HEK293T (cell line): ENCODE data around the gene GOLPH3.

Experiments
- CTCF ChIA-PET: fragments of 350-600 bp; formaldehyde crosslinking; extraction: SDS; loops from one replicate; lab custom pipeline; 2021; ENCODE audit warnings: antibody characterized with exemption, inconsistent platforms; lab: Yijun Ruan, JAX
- POLR2A ChIA-PET: fragments of 350-600 bp; formaldehyde crosslinking; extraction: SDS; loops from one replicate; lab custom pipeline; 2020; ENCODE audit warnings: antibody characterized with exemption, inconsistent platforms; lab: Yijun Ruan, JAX
- DNase-seq: peaks from one replicate; pipeline ENCODE4 v3.0.0; 2012; ENCODE audit warnings: mixed read lengths; ENCODE audit errors: extremely low spot score
- ARNT ChIP-seq: fragments of 450-650 bp; IDR thresholded peaks from 2 replicates; pipeline ENCODE4 v1.6.1; 2017; ENCODE audit warnings: mild to moderate bottlenecking
- BHLHE40 ChIP-seq: fragments of 450-650 bp; IDR thresholded peaks from 2 replicates; pipeline ENCODE4 v1.6.1; 2016; ENCODE audit warnings: mild to moderate bottlenecking, moderate library complexity, borderline replicate concordance
- CTBP1 ChIP-seq: fragments of 450-650 bp; IDR thresholded peaks from 2 replicates; pipeline ENCODE4 v1.6.1; 2016; ENCODE audit warnings: borderline replicate concordance
- ELF4 ChIP-seq: fragments of 450-650 bp; IDR thresholded peaks from 2 replicates; pipeline ENCODE4 v1.6.1; 2017; ENCODE audit warnings: antibody characterized with exemption
- FOXA1 ChIP-seq: fragments of 450-650 bp; IDR thresholded peaks from 2 replicates; pipeline ENCODE4 v1.6.1; 2016; ENCODE audit warnings: mild to moderate bottlenecking
- FOXK2 ChIP-seq: fragments of 450-650 bp; IDR thresholded peaks from 2 replicates; pipeline ENCODE4 v1.6.1; 2016; ENCODE audit warnings: mild to moderate bottlenecking
- FOXM1 ChIP-seq: fragments of 450-650 bp; IDR thresholded peaks from 2 replicates; pipeline ENCODE4 v1.6.1; 2017; ENCODE audit warnings: mild to moderate bottlenecking, borderline replicate concordance
- HDGF ChIP-seq: fragments of 450-650 bp; IDR thresholded peaks from 2 replicates; pipeline ENCODE4 v1.6.1; 2017; ENCODE audit warnings: antibody characterized with exemption, borderline replicate concordance
- L3MBTL2 ChIP-seq: fragments of 450-650 bp; conservative IDR thresholded peaks from 2 replicates; pipeline ENCODE4 v1.6.1; 2016; ENCODE audit warnings: mild to moderate bottlenecking
- LEF1 ChIP-seq: fragments of 450-650 bp; IDR thresholded peaks from 2 replicates; pipeline ENCODE4 v1.6.1; 2017; ENCODE audit warnings: mild to moderate bottlenecking, borderline replicate concordance
- NFRKB ChIP-seq: fragments of 450-650 bp; IDR thresholded peaks from 2 replicates; pipeline ENCODE4 v1.6.1; 2016; ENCODE audit warnings: mild to moderate bottlenecking, moderate library complexity
- PKNOX1 ChIP-seq: fragments of 450-650 bp; IDR thresholded peaks from 2 replicates; pipeline ENCODE4 v1.6.1; 2016
- SP1 ChIP-seq: fragments of 450-650 bp; IDR thresholded peaks from 2 replicates; pipeline ENCODE4 v1.6.1; 2017
- SUZ12 ChIP-seq: fragments of 450-650 bp; IDR thresholded peaks from 2 replicates; pipeline ENCODE4 v1.6.1; 2016; ENCODE audit warnings: mild to moderate bottlenecking
- TARDBP ChIP-seq: fragments of 450-650 bp; IDR thresholded peaks from 2 replicates; pipeline ENCODE4 v1.6.1; 2016
- ZNF384 ChIP-seq: fragments of 450-650 bp; IDR thresholded peaks from 2 replicates; pipeline ENCODE4 v1.6.1; 2016

GOLPH3 gene

GRCh38 chr5:32159328-32160072 lies 14.6 kb downstream of the GOLPH3 start:
- no peak for TF ChIP-seq TARDBP
- no peak for TF ChIP-seq SP1
- no peak for TF ChIP-seq LEF1
- TF ChIP-seq CTBP1 = no peak
- TF ChIP-seq HDGF = no peak
- TF ChIP-seq PKNOX1 = no peak
- no peak for TF ChIP-seq ZNF384
- TF ChIP-seq ELF4 = no peak
- TF ChIP-seq FOXA1 = no peak
- TF ChIP-seq ARNT = no peak
- TF ChIP-seq L3MBTL2 = no peak
- TF ChIP-seq SUZ12 = no peak
- no peak for TF ChIP-seq FOXM1
- no peak for TF ChIP-seq NFRKB
- TF ChIP-seq BHLHE40 = no peak
- no peak for TF ChIP-seq FOXK2
- ChIA-PET POLR2A (interaction anchor here (0.9 kb wide), 1 partner anchor 10 kb away, joined by 3 read pairs; no protein-coding TSS in a partner anchor), CTCF (interaction anchor here (0.7 kb wide), 1 partner anchor 620 kb away, joined by 3 read pairs; no protein-coding TSS in a partner anchor)
- no peak for DNase-seq

- CTCF ChIA-PET = interaction anchor here (0.6 kb wide), 1 partner anchor 106 kb away, joined by 3 read pairs; no protein-coding TSS in a partner anchor
Observed at GRCh38 chr5:32158679-32158975, 15.5 kb downstream of the GOLPH3 start.

GRCh38 chr5:32157078-32157477 lies 17.0 kb downstream of the GOLPH3 start:
- DNase-seq = no peak
- POLR2A ChIA-PET = no interaction called here
- no peak for TF ChIP-seq HDGF
- TF ChIP-seq FOXK2 = no peak
- no peak for TF ChIP-seq LEF1
- TF ChIP-seq NFRKB = no peak
- TF ChIP-seq FOXM1 = no peak
- no peak for TF ChIP-seq PKNOX1
- no peak for TF ChIP-seq SP1
- TF ChIP-seq L3MBTL2 = no peak
- TF ChIP-seq TARDBP = no peak
- TF ChIP-seq FOXA1 = no peak
- CTCF ChIA-PET = no interaction called here

More at GRCh38 chr5:32158679-32158975, 15.5 kb downstream of the GOLPH3 start:
- POLR2A ChIA-PET = interaction anchor here (1.6 kb wide), 1 partner anchor 16 kb away, joined by 4 read pairs; the partner anchor contains the start of gene GOLPH3
- DNase-seq = no peak
- TF ChIP-seq ZNF384 (no peak), ARNT (no peak), FOXA1 (no peak), CTBP1 (no peak), SUZ12 (no peak), NFRKB (no peak), TARDBP (no peak)

- ChIA-PET CTCF (no interaction called here), POLR2A (no interaction called here)
- DNase-seq = no peak
- TF ChIP-seq SUZ12 (no peak), L3MBTL2 (no peak), FOXK2 (no peak), FOXA1 (no peak), CTBP1 (no peak), FOXM1 (no peak), ARNT (no peak), SP1 (no peak), ELF4 (no peak), PKNOX1 (no peak), HDGF (no peak), TARDBP (no peak), NFRKB (no peak), ZNF384 (no peak), LEF1 (no peak), BHLHE40 (no peak)
Observed at GRCh38 chr5:32156635-32157034, 17.5 kb downstream of the GOLPH3 start.

GRCh38 chr5:32155211-32155610 lies 18.9 kb downstream of the GOLPH3 start:
- ChIA-PET POLR2A (no interaction called here), CTCF (interaction anchor here (0.7 kb wide), 1 partner anchor 126 kb away, joined by 4 read pairs; no protein-coding TSS in a partner anchor)
- no peak for TF ChIP-seq SUZ12
- TF ChIP-seq FOXM1 = no peak
- no peak for TF ChIP-seq ZNF384
- TF ChIP-seq ELF4 = no peak
- no peak for TF ChIP-seq TARDBP
- no peak for TF ChIP-seq BHLHE40
- no peak for DNase-seq

- no peak for DNase-seq
- ChIA-PET CTCF (no interaction called here), POLR2A (no interaction called here)
- TF ChIP-seq L3MBTL2 (no peak), BHLHE40 (no peak), TARDBP (no peak), ARNT (no peak), LEF1 (no peak), FOXK2 (no peak), FOXM1 (no peak), ZNF384 (no peak), PKNOX1 (no peak), SUZ12 (no peak), HDGF (no peak), FOXA1 (no peak)
Observed at GRCh38 chr5:32153723-32154122, 20.4 kb downstream of the GOLPH3 start.
